HG03442 (cell line): ENCODE results near the gene GUCY2C.

Experiments used
- ATAC-seq: cut with Tn5 transposase; IDR thresholded peaks from one replicate; pipeline ENCODE4 v1.9.1; 2021; ENCODE audit warnings: mild to moderate bottlenecking, moderate library complexity; ENCODE audit not compliant: unreplicated experiment

The GUCY2C gene

DNA sequence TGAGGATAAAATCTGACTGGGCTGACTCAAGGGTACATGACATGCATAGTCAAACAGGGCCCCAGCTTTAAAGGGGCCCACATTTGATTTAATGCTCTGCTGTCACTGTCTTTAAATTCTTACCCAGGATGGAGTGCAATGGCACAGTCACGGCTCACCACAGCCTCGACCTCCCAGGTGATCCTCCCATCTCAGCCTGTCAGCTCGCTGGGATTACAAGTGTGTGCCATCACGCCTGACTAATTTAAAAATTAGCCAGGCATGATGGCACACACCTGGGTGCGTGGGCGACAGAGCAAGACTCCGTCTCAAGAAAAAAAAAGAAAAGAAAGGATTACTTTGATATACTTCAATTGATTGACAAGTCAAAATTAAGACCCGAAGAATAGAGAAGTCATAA lies 119.5 kb downstream of the GUCY2C start:
- no peak for ATAC-seq

DNA sequence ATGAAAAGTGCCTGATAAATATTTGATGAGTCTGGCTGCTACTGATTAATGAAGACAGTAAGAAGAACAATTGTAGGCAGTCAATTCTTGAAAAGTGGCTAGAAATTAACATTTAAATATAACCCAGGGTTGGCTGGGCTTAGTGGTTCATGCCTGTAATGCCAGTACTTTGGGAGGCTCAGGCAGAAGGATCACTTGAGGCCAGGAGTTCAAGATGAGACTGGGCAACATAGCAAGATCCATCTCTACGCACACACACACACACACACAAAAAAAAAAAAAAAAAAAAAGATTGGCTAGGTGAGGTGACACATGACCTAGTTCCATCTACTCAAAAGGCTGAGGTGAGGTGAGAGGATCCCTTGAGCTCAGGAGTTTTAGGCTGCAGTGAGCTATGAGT lies 120.8 kb downstream of the GUCY2C start:
- no peak for ATAC-seq

DNA sequence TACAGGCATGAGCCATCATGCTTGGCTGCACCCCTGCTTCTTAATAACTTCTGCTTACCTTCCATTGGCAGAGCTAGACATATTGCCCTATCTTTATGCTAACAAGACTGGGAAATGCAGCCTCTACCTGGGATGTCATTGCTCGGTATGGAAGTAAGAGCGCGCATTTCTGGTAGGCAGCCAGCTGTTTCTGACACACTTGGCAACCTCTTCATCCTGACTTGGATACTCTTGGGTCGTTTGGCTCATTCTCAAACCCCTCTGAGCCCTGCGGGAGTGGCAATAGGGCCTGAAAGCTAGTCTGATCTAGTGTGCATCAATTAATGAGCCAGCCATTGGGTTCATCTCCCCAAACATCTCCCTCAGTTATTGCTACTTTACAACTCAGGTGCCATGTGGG lies 123.3 kb downstream of the GUCY2C start:
- no peak for ATAC-seq

DNA sequence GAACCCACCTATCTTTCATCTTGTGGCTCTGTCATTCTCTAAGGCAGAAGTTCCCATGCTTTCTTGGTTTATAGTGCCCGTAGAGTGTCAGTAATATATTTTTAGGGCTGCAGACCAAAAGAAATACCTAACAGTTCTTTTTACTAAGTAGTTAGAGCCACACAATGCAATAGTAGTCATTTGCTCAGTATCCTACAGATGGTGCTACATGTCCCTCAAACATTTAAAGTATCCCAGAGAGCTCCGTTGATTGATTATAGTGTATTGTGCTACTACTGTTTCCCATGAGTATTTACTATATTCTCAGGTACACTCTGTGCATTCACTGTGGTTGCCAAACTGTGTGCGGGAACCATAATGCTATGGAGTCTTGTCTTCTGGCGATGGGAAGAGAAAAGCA lies 124.0 kb downstream of the GUCY2C start:
- no peak for ATAC-seq

DNA sequence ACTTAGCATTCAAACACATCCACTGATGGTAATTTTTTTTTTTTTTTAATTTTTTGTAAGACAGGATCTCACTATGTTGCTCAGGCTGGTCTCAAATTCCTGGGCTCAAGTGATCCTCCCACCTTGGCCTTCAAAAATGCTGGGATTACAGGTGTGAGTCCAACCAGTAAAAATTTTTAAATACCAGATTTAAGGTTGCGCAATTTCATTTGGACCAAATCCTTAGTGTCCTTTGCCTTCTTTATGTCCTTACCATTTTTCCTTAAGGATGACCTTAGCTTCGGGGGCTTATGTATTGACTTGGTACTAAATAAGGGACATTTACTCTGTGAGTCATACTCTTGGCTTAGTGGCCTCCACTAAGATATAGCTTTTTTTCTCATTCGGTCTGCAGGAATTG lies 124.6 kb downstream of the GUCY2C start:
- ATAC-seq: no peak

DNA sequence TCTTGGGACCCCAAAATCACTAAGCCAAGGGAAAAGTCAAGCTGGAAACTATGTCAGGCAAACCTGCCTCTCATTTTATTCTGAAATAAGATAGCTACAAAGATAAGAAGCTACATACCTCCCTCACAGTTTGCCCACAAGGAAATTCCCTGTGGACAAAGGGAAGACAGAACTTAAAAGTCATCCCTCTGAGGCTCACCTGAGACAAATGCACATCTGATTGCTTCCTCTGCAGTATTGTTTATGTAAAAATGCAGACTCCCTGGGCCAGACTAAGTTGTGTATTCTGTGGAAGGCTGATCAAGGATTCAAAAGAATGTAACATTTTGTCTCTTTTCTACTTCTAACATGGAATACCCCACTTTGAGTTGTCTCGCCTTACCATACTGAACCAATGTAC lies 126.2 kb downstream of the GUCY2C start:
- no peak for ATAC-seq

DNA sequence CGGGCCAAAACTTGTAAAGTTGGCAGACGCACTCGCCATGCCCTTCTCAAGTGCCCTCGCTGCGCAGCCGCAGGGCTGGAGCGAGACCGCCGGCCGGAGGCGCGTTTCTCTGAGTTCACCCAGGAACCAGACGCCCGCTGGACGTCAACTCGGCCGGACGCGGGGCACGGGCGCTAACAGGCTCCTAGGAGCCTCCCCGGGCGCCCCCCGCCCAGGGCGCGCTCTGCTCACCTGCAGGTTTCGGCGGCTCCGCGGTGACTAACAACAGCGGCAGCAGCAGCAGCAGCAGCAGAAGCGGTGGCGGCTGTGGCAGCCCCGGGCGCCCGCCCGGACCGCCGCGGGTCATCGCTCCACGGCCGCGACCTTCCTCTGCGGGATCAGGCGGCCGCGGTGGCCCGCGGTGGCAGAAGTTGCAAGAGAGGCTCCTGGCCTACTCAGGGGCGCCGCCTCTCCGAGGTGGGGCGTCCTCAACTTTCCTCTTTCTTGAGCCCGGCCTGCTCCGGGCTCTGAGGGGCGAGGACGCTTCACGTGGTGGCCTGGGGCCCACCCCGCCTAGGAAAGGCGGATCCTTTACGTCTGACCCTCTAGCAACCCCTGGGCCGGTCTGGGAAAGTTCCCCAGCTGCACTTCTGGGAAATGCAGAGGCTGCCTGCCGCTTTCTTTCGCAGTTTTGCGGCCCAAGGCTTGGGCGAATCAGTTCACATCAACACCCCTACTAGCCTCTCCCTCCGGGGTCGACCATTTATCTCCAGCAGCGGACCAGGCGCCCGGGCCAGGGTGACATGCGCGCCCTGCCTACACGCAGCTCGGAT lies 128.8 kb downstream of the GUCY2C start, which contains the start of gene PLBD1:
Gene PLBD1, minus strand, starts transcription at position 533 of the 812 bp plus-strand sequence. Its CDS starts 187 bp downstream, at position 346.
- ATAC-seq: peak; percentile 54

DNA sequence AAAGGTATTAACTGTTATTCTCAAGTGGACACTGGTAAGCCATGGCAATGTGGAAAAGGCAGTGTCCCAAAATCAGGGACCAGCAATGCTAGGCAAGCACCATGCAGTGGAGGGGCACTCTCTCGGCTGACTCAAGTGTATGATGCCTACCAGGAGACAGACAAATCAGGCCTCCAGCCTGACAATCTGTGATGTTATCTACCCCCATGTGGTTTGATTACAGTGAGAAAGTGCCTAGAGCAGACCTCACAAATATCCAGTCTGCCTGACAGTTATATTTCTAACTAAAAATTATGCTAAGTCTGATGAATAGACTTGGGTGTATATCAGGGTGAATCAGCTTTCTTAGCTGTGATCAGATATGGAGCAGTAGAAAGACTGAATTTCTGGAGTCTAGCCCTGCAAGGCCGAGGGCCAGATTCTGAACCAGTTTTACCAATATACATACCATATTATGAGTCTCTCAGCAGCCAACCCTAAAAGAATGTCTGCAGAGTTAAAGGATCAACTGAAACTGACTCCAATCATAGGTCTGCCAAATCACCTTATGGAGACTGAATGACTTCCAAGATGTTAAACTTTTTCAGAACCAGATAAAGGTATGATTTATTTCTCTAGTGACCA lies 132.0 kb downstream of the GUCY2C start:
- no peak for ATAC-seq

DNA sequence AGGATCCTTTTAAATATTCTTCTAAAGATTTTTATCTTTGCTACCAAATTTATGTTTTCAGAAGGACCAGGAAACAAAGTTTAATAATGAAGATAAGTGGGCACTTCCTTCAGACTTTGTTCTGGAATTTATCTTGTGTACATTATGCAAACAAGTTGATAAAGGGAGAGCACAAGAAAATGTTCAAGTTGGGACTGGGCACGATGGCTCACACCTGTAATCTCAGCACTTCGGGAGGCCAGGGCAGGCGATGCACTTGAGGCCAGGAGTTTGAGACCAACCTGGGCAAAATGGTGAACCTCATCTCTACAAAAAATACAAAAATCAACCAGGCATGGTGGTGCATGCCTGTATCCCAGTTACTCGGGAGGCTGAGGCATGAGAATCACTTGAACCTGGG lies 133.4 kb downstream of the GUCY2C start:
- no peak for ATAC-seq
